ENCODE data around the gene OR10A3.
A peak's percentile ranks its signal among the peaks of the same experiment; 100 is the strongest.
"Not testable (repeated sequence)": the region's sequence is repeated elsewhere in the genome, so short reads cannot be mapped to it uniquely, and the experiment has no call there.

OR10A3 gene

DNA sequence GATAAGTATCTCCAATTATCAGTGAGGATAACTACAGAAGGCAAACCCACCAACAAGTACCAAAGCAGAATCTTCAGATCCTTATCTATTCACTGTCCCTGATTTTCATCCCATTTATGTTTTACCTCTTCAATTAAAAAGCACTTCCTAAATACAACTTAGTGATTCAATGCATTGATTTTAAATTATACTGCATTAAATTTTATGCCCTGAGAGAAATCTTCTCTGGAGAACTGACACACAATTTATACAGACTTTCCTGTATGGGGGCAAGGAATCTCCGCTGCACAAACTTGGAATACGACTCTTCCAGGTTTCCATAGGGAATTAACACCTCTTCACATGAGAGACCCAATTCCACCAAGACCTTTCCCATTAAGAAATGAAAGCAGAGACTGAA, at the start of gene OR10A3:
Gene OR10A3, minus strand, starts transcription at position 101 of the 400 bp plus-strand sequence. CDS start 2,188 bp downstream, outside the sequence.
- DNase-seq (ENCODE audit: low spot score) (no peak), FAIRE-seq (no peak)

- not testable (repeated sequence) for DNase-seq (ENCODE audit: low spot score); FAIRE-seq
Observed at GRCh38 chr11:7987560-7987883, 46.0 kb upstream of the OR10A3 start.

DNA sequence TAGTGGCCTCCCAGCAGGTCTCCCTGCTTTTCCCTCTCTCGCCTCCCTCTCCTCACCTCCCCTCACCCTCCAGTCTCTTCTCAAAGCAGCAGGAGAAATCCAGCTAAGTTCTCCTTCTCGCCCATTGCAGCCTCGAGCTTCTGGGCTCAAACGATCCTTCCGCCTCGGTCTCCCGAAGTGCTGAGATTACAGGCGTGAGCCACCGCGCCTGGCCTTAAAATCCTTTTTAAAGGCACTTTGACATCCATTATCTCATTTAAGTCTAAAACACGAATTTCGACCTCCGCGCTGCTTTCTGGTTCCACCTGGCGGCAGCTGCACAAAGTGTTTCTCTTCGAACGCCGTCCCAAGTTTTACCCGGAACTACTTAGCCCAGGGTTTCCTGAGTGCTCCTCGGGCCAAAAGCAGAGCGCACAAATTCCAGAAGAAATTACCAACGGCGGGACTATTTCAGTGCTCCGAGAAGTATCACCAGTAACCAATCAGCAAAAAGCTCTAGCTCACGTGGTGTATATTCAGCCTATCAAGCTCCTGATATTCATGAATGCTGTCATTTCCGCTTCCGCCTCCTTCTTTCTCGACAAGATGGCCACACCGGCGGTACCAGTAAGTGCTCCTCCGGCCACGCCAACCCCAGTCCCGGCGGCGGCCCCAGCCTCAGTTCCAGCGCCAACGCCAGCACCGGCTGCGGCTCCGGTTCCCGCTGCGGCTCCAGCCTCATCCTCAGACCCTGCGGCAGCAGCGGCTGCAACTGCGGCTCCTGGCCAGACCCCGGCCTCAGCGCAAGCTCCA, 45.5 kb upstream of the OR10A3 start, which contains the start of gene EIF3F:
Gene EIF3F, plus strand, starts transcription at position 570 of the 792 bp plus-strand sequence. Its CDS starts 16 bp downstream, at position 586.
- FAIRE-seq (no peak), DNase-seq (ENCODE audit: low spot score) (peak; percentile 93)

DNA sequence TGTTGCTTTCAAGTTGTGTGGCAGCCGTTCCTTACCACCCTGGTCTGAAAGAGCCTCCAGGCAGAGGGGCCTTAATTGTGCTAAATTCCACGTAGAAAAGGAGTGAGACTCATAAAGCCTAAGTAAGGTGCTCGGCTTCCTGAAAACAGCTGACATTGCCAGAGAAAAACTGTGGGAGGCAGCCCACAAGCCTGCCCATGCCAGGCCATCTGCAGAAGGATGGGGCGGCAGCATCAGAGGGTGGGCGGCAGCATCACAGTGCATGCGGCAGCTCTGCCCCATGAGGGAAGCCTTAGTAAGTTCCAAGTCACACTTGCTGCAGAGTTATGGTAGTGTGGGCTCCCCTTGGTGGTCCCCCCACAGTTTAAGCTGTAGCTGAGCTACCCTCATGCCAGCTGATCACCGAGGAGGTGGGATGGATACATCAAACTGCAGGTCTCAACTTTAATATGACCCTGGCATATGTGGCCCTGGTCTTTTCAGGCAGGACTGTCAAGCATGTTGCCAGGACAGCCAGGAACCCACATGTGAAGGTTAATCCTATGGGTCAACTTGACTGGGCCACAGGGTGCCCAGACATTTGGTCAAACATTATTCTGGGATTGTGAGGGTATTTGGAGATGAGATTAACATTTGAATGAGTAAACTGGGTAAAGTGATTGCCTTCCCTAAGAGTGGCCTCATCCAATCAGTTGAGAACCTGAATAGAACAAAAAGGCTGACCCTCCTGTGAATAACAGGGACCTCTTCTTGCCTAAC, 42.5 kb upstream of the OR10A3 start:
- no peak for DNase-seq (ENCODE audit: low spot score)
- no peak for FAIRE-seq

DNA sequence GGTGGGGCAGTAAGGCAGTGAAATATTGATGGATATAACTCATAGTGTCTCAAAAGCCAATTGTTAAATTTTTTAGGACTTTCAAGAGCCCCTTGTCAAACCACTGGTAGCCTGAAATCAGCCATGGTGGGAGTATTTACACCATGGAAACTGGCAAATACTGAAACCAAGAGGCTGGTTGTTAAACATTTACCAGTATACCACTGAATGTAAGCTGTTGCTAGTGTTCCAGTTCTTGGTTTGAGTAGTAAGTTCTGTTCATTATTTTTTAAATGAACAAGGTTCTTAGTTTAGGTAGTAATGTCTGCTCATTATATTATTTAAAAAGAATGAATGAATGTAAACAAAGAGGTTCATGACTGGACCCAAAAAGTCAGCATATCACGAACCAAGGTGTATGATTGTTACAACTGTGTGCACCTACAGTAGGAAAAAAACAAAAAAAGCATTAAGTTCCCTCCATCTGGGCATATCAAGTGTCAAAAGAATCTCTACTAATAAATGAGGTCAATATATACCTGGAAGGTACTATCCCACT, 41.1 kb upstream of the OR10A3 start:
- FAIRE-seq (no peak), DNase-seq (ENCODE audit: low spot score) (no peak)

DNA sequence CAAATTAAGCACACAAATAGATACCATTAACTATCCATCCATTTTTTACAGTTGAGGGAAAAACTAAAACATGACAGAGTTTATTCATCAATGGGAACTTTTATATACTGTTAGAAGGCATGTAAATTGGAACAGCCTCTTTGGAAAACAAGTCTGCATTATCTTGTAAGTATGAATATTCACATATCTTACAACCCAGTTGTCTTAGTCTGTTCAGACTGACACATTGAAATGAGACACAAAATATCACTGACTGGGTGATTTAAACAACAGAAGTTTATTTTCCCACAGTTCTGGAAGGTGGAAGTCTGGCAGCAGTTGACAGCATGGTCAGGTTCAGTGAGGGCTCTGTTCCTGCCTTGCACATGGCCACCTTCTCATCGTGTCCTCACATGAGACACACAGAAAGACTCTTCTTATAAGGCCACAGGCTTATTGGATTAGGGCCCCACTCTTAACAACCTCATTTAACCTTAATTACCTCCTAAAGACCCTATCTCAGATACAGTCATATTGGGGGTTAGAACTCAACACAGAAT, 40.2 kb upstream of the OR10A3 start:
- no peak for DNase-seq (ENCODE audit: low spot score)
- FAIRE-seq = no peak

DNA sequence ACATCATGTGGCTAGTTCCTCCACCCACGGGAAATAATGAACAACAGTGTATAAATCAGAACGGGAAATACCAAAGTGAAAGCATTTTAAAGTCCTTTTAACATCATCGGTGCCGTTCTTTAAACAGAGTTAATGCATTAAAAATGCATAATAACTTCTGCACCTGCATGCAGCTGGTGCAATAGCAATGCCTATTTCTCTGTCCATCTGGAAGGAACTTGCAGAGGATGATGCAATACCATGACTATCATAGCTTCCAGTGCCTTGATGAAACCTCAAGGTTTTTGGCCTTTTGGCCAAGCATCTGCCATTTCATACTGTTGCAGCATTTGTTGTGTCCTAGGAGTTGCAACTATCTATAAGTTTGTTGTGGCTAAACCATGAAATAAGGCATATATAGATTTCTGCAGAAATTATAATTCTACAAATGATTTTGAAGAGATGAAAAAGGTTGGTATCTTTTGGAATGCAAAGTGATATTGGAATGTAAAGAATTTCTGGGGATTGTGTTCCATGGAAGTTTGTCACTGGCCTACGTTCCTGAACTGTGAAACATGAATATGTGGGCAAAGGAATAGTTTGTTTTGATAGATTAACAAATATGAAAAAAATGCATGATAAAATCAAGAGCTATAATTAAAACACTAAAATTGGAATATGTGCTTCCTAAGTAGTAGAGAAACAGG, 35.9 kb upstream of the OR10A3 start:
- FAIRE-seq (peak; percentile 44), DNase-seq (ENCODE audit: low spot score) (peak; percentile 63)

GRCh38 chr11:7974668-7975067, 33.2 kb upstream of the OR10A3 start:
- FAIRE-seq (no peak), DNase-seq (ENCODE audit: low spot score) (peak; percentile 59)

DNA sequence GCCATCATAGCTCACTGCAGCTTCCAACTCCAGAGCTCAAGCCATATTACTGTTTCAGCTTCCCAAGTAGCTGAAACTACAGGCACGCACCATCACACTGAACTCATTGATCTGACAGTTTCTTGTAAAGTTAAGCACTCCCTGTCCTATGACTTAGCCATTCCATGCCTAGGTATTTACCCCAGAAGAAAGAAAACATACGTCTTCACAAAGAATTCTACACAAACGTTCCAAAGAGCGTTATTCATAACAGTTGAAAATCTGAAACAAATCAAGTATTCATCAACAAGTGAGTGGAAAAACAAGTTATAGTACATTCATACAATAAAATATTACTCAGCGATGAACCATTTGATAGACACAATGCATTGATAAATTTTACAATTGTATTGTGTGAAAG, 31.5 kb upstream of the OR10A3 start:
- FAIRE-seq (no peak), DNase-seq (ENCODE audit: low spot score) (no peak)

- DNase-seq (ENCODE audit: low spot score) = no peak
- FAIRE-seq = no peak
Observed at GRCh38 chr11:7971846-7972245, 30.3 kb upstream of the OR10A3 start.

DNA sequence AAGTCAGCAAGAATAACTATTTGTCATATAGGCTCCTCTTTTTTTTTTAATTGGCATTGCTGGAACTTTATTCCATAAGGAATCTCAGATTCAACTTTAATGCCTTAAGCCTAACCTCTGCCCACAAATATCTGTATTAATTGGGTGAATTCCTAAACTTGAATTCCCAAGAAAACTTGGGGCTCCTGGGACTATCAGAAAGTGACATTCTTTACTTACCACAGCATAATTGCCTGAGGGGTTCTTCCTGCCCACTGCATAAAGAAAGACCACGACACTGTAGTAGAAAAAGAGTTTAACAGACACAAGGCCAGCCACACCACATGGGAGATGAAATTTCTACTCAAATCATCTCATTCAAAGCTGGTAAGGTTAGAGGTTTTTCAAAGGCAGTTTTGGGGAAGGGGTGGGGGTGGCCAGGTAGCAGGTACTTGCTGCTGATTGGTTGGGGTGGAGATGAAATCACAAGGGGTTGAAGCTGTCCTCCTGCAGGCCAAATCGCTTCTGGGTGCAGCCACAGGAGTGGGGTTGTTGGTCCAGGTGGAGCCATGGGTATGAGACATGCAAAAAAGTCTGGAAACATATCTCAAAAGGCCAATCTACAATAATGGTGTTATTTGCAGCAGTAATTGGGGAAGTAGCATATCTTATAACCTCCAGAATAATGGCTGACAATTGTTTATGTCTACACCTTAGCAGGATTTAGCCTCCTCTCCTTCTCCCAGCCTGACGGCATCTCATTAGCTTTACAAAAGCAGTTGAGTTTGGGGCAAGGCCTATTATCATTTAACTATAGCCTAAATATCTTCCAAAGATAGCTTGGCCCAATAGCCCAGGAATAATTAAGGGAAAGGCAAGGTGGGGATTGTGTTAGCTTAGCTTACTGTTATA, 28.5 kb upstream of the OR10A3 start:
- DNase-seq (ENCODE audit: low spot score) (no peak), FAIRE-seq (no peak)

DNA sequence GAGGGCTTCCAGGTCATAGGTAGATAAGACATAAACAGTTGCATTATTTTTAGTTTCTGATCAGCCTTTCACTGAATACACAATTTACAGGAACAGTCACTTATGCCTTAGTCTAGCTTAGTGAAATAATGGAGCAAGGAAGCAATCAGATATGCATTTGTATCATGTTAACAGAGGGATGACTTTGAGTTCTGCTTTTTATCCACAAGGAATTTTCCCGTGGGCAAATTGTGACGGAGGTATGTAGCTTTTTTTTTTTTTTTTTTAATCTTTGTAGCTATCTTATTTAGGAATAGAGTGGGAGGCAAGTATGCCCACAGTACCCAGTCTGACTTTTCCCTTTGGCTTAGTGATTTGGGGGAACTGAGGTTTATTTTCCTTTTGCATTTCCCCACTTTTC, 27.2 kb upstream of the OR10A3 start:
- FAIRE-seq (peak; percentile 55), DNase-seq (ENCODE audit: low spot score) (no peak)

DNA sequence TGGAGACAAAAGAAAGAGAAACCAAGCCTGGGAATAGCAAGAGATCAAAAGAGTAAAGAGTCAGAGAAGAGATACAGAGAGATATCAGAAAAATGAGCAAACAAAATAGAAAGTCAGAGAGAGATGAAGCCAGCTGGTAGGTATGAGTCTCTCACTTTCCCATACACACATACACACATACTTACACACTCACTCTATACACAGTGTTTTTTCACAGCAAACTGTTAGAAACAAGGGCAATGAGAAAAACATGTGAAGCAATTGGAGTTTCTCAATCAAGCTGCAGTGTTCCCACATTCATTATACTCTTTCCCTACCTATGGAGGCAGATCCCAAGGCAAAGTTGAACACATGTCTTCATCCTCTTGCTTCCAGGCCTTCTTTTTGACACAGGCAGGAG, 26.3 kb upstream of the OR10A3 start:
- no peak for FAIRE-seq

GRCh38 chr11:7967097-7967496, 25.6 kb upstream of the OR10A3 start:
- DNase-seq (ENCODE audit: low spot score) = no peak
- no peak for FAIRE-seq

More for the DNA sequence above, 26.3 kb upstream of the OR10A3 start:
- no peak for DNase-seq (ENCODE audit: low spot score)

DNA sequence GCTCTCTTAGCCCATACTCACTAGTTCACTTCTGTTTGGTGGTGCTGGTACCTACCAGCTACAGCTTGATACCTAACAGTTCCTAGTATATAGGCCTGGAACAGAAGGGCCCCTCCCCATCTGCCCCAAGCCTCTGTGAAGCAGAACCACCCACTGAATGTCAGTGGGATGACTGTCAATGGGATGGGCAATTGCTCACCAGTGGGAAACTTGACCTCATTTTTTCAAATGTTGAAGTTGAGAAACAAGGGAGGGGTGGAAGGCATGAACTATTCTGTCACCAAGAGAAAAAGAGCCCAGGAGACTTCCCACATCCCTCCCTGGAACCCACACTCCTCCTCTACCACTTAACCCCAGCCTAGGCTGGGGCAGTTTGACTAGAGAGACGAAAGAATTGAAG, 23.9 kb upstream of the OR10A3 start, which contains the start of gene NLRP10:
Gene NLRP10, minus strand, starts transcription at position 62 of the 400 bp plus-strand sequence. CDS start 1,952 bp downstream, outside the sequence.
- FAIRE-seq = no peak
- DNase-seq (ENCODE audit: low spot score) = peak; percentile 57

- DNase-seq (ENCODE audit: low spot score) (peak; percentile 21), FAIRE-seq (no peak)
Observed at GRCh38 chr11:7964873-7965272, 23.4 kb upstream of the OR10A3 start.

- FAIRE-seq (no peak), DNase-seq (ENCODE audit: low spot score) (no peak)
Observed at GRCh38 chr11:7964261-7964660, 22.8 kb upstream of the OR10A3 start.

DNA sequence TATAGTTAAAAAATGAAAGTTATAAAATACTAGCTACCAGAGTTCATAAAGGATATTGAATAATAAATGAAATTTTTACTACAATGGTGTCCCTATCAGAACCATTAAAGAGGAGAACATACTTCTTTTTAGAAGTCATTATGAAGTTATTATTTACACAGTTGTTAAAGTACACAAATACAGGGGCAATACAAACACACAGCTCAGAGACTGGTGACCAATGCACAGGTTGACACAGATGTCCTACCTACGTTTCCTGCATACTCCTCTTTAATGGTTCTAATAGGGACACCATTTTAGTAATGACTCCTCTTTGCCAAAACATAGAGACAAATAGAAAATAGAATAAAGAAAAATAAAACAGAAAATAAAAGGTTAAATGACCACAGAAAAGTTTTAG, 13.7 kb upstream of the OR10A3 start:
- FAIRE-seq (no peak), DNase-seq (ENCODE audit: low spot score) (no peak)

DNA sequence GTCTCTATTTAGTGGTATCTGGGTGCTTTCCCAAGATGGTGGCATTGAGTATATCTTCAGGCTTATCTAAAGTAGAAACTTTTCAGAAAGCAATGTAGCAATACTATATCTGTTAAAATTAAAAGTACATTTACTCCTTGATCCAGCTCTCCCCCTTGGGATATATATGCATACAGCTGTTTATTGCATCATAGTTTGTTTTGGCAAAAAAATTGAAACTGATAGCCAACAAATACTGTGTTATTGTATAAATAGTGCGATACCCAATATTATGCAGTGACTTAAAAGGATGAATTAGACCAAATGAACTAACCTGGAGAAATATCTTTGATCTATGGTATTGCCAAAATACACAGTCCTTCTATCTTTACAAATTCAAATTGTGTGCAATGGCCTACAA, 8.4 kb upstream of the OR10A3 start:
- FAIRE-seq = no peak
- no peak for DNase-seq (ENCODE audit: low spot score)

DNA sequence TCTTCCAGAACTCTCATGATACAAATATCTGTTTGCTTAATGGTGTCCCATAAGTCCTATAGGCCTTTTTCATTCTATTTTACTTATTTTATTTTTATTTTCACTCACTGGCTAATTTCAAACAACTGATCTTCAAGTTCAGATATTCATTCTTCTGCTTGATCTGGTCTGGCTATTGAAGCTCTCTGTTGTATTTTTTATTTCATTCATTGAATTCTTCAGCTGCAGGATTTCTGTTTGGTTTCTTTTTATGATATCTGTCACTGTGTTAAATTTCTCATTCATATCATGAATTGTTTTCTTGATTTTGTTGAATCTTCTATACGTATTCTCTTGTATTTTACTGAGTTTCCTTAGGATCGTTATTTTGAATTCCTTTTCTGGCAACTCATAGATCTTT, 2.6 kb upstream of the OR10A3 start:
- DNase-seq (ENCODE audit: low spot score) (no peak), FAIRE-seq (no peak)

Measured in urothelium cell line (cell line).